Esophagus muscularis mucosa (tissue), 4 donors: ENCODE measurements around the gene DZIP1.

ENCODE experiments used
- CTCF ChIP-seq, 3 experiments: fragments of 200-600 bp in 2 of 3; fragments of 450-650 bp in 1 of 3; sonication (generic) in 2 of 3; IDR thresholded peaks; one replicate each; pipeline ENCODE4 v1.5.1; 2017 to 2019; ENCODE audit warnings: antibody characterized with exemption in 3 of 3, mild to moderate bottlenecking in 2 of 3, moderate library complexity in 1 of 3
- EP300 ChIP-seq: sonication (generic); formaldehyde crosslinking; IDR thresholded peaks from one replicate; pipeline ENCODE4 v1.6.1; 2017; ENCODE audit warnings: antibody characterized with exemption
- POLR2AphosphoS5 ChIP-seq, 2 donors: sonication (generic); formaldehyde crosslinking; IDR thresholded peaks; one replicate each; pipeline ENCODE4 v1.6.1; 2017; ENCODE audit warnings: antibody characterized with exemption in 2 of 2

GRCh38 chr13:95643571-95643935, 953 bp downstream of the DZIP1 start:
- TF ChIP-seq CTCF (IDR thresholded peaks at IDR 0.05): no peak
- no peak for TF ChIP-seq POLR2AphosphoS5 (IDR thresholded peaks at IDR 0.05)
- TF ChIP-seq EP300: no peak
